OCI-LY1 (cell line): ENCODE results near the gene CRPPA.

Experiments
- H2AFZ ChIP-seq: fragments of 200-600 bp; sonication (generic), shearing (Covaris generic); 2 replicates; pipeline ENCODE4 v1.6.0; 2014; ENCODE audit warnings: antibody characterized with exemption, mild to moderate bottlenecking, low read length
- H3F3A ChIP-seq: fragments of 200-600 bp; sonication (generic), shearing (Covaris generic); 2 replicates; pipeline ENCODE4 v1.6.0; 2014; ENCODE audit warnings: mild to moderate bottlenecking, antibody characterized with exemption, low read length, moderate library complexity; ENCODE audit not compliant: insufficient read depth
- H3K27ac ChIP-seq: fragments of 200-600 bp; sonication (generic); 2 replicates; pipeline ENCODE4 v1.5.1; 2014; ENCODE audit warnings: low read length, mixed run types, mild to moderate bottlenecking, low read depth; ENCODE audit not compliant: poor library complexity, severe bottlenecking
- H3K27me3 ChIP-seq: fragments of 200-600 bp; sonication (generic); 2 replicates; pipeline ENCODE4 v1.6.0; 2014; ENCODE audit warnings: antibody characterized with exemption, mild to moderate bottlenecking, low read length, moderate library complexity; ENCODE audit not compliant: insufficient read depth
- H3K36me3 ChIP-seq: fragments of 200-600 bp; sonication (generic); 2 replicates; pipeline ENCODE4 v1.6.1; 2014; ENCODE audit warnings: mild to moderate bottlenecking, antibody characterized with exemption, low read length, moderate library complexity, mixed read lengths; ENCODE audit not compliant: insufficient read depth
- H3K4me1 ChIP-seq: fragments of 200-600 bp; sonication (generic); 2 replicates; pipeline ENCODE4 v1.5.1; 2014; ENCODE audit warnings: mild to moderate bottlenecking, low read length, moderate library complexity; ENCODE audit not compliant: insufficient read depth, severe bottlenecking
- H3K4me2 ChIP-seq: fragments of 200-600 bp; sonication (generic), shearing (Covaris generic); 2 replicates; pipeline ENCODE4 v1.6.1; 2014; ENCODE audit warnings: low read length
- H3K4me3 ChIP-seq: fragments of 200-600 bp; sonication (generic); 2 replicates; pipeline ENCODE4 v1.5.1; 2014; ENCODE audit warnings: low read length, low read depth, mild to moderate bottlenecking, mixed read lengths; ENCODE audit not compliant: poor library complexity, severe bottlenecking
- H3K79me2 ChIP-seq: fragments of 200-600 bp; shearing (Covaris generic); 2 replicates; pipeline ENCODE4 v1.6.1; 2016; ENCODE audit warnings: mixed run types, low read length, mixed read lengths; ENCODE audit not compliant: insufficient read depth
- H3K9ac ChIP-seq: fragments of 200-600 bp; sonication (generic), shearing (Covaris generic); 2 replicates; pipeline ENCODE4 v1.6.1; 2014; ENCODE audit warnings: mild to moderate bottlenecking, low read length, mixed read lengths
- H3K9me2 ChIP-seq: fragments of 200-600 bp; sonication (generic), shearing (Covaris generic); 2 replicates; pipeline ENCODE4 v1.6.1; 2014; ENCODE audit warnings: low read depth, mild to moderate bottlenecking, low read length, mixed read lengths
- H3K9me3 ChIP-seq: fragments of 200-600 bp; shearing (Covaris generic); 2 replicates; pipeline ENCODE4 v1.6.1; 2014; ENCODE audit warnings: low read length, mixed read lengths
- H4K20me1 ChIP-seq: fragments of 200-600 bp; sonication (generic), shearing (Covaris generic); 2 replicates; pipeline ENCODE4 v1.6.0; 2016; ENCODE audit warnings: mild to moderate bottlenecking, low read length; ENCODE audit not compliant: insufficient read depth
- CTCF ChIP-seq: fragments of 200-600 bp; sonication (generic), shearing (Covaris generic); IDR thresholded peaks from 2 replicates; pipeline ENCODE4 v1.5.1; 2017; ENCODE audit warnings: mild to moderate bottlenecking, antibody characterized with exemption, low read length, moderate library complexity, mixed read lengths
- EZH2 ChIP-seq: fragments of 200-600 bp; sonication (generic), shearing (Covaris generic); IDR thresholded peaks from 2 replicates; pipeline ENCODE4 v1.8.0; 2017; ENCODE audit warnings: borderline replicate concordance, mixed run types, mild to moderate bottlenecking, antibody characterized with exemption, low read length, moderate library complexity, mixed read lengths

CRPPA gene

GRCh38 chr7:16396766-16397500 lies 24.4 kb downstream of the CRPPA start:
- no peaks in the 10 kb centered on the region for H3K27me3 ChIP-seq
- peaks cover 28% of the 10 kb centered on the region for H3F3A ChIP-seq
- no peaks in the 10 kb centered on the region for H3K9me2 ChIP-seq
- H3K9me3 ChIP-seq = peaks cover 41% of the 10 kb centered on the region
- no peaks in the 10 kb centered on the region for H3K79me2 ChIP-seq
- TF ChIP-seq EZH2 = no peak
- TF ChIP-seq CTCF = no peak
- H3K4me2 ChIP-seq = no peak overlapping the region
- no peak overlapping the region for H3K9ac ChIP-seq
- no peak overlapping the region for H2AFZ ChIP-seq
- no peaks in the 10 kb centered on the region for H3K4me1 ChIP-seq
- no peak overlapping the region for H3K4me3 ChIP-seq
- no peaks in the 10 kb centered on the region for H4K20me1 ChIP-seq
- H3K27ac ChIP-seq = no peak overlapping the region
- H3K36me3 ChIP-seq = no peaks in the 10 kb centered on the region

GRCh38 chr7:16395121-16395520 lies 26.2 kb downstream of the CRPPA start:
- H2AFZ ChIP-seq = no peak overlapping the region
- H3K36me3 ChIP-seq = no peaks in the 10 kb centered on the region
- no peaks in the 10 kb centered on the region for H3K79me2 ChIP-seq
- no peaks in the 10 kb centered on the region for H4K20me1 ChIP-seq
- H3F3A ChIP-seq = peaks cover 28% of the 10 kb centered on the region
- peaks cover 40% of the 10 kb centered on the region for H3K9me3 ChIP-seq
- no peak overlapping the region for H3K4me3 ChIP-seq
- no peak overlapping the region for H3K27ac ChIP-seq
- no peaks in the 10 kb centered on the region for H3K4me1 ChIP-seq
- no peaks in the 10 kb centered on the region for H3K9me2 ChIP-seq
- no peak overlapping the region for H3K4me2 ChIP-seq
- H3K27me3 ChIP-seq = no peaks in the 10 kb centered on the region
- TF ChIP-seq EZH2 = no peak
- TF ChIP-seq CTCF = no peak
- H3K9ac ChIP-seq = no peak overlapping the region

GRCh38 chr7:16393862-16394422 lies 27.4 kb downstream of the CRPPA start:
- Histone ChIP-seq H3K4me1 (no peaks in the 10 kb centered on the region), H2AFZ (no peak overlapping the region), H3K79me2 (no peaks in the 10 kb centered on the region), H3K9me3 (peaks cover 30% of the 10 kb centered on the region), H4K20me1 (no peaks in the 10 kb centered on the region), H3K27ac (no peak overlapping the region), H3K36me3 (no peaks in the 10 kb centered on the region), H3K9me2 (no peaks in the 10 kb centered on the region), H3K4me2 (no peak overlapping the region), H3K4me3 (no peak overlapping the region), H3K9ac (no peak overlapping the region), H3F3A (peaks cover 17% of the 10 kb centered on the region), H3K27me3 (no peaks in the 10 kb centered on the region)
- TF ChIP-seq EZH2 (no peak), CTCF (no peak)
